HepG2 (cell line): ENCODE data around the gene IER5L. TPM values are rescaled to one million over a fixed set of nuclear protein-coding genes. Genes with fewer than 3 reads are reported as not detected.

Experiments used
- E2F5 ChIP-seq: sonication (generic); formaldehyde crosslinking; conservative IDR thresholded peaks from 2 replicates; pipeline ENCODE4 v1.4.0; 2020; ENCODE audit warnings: missing genetic modification reagents
- FOXC1 ChIP-seq: sonication (generic); formaldehyde crosslinking; IDR thresholded peaks from 2 replicates; pipeline ENCODE4 v1.8.0; 2022; ENCODE audit warnings: mild to moderate bottlenecking, missing genetic modification reagents, borderline replicate concordance
- IRF9 ChIP-seq: sonication (generic); formaldehyde crosslinking; IDR thresholded peaks from 2 replicates; pipeline ENCODE4 v1.8.0; 2022; ENCODE audit warnings: missing genetic modification reagents, mild to moderate bottlenecking, borderline replicate concordance
- IRX3 ChIP-seq: sonication (generic); formaldehyde crosslinking; IDR thresholded peaks from 2 replicates; pipeline ENCODE4 v1.8.1; 2023; ENCODE audit warnings: mild to moderate bottlenecking, low read depth, missing genetic modification reagents, borderline replicate concordance
- NCOR1 ChIP-seq: fragments of 200-600 bp; sonication (generic); IDR thresholded peaks from 2 replicates; pipeline ENCODE4 v1.7.0; 2017; ENCODE audit warnings: antibody characterized with exemption, low read length, borderline replicate concordance
- NFRKB ChIP-seq: fragments of 450-650 bp; IDR thresholded peaks from 2 replicates; pipeline ENCODE4 v1.6.1; 2017
- PRPF4 ChIP-seq: fragments of 200-400 bp; formaldehyde crosslinking; IDR thresholded peaks from 2 replicates; pipeline ENCODE4 v1.6.1; 2016; ENCODE audit warnings: low read length, low read depth; ENCODE audit not compliant: poor library complexity, severe bottlenecking
- SNAPC5 ChIP-seq: sonication (generic); formaldehyde crosslinking; IDR thresholded peaks from 2 replicates; pipeline ENCODE4 v1.8.1; 2023; ENCODE audit warnings: mild to moderate bottlenecking, missing genetic modification reagents, borderline replicate concordance
- ZNF318 ChIP-seq: sonication (generic); formaldehyde crosslinking; IDR thresholded peaks from 2 replicates; pipeline ENCODE4 v1.4.0; 2020; ENCODE audit warnings: mild to moderate bottlenecking, missing genetic modification reagents
- ZNF335 ChIP-seq: sonication (generic); formaldehyde crosslinking; IDR thresholded peaks from 2 replicates; pipeline ENCODE4 v1.4.0; 2020; ENCODE audit warnings: missing genetic modification reagents
- ZNF441 ChIP-seq: sonication (generic); formaldehyde crosslinking; IDR thresholded peaks from 2 replicates; pipeline ENCODE4 v1.7.0; 2021; ENCODE audit warnings: missing genetic modification reagents, borderline replicate concordance
- ZNF766 ChIP-seq: sonication (generic); formaldehyde crosslinking; IDR thresholded peaks from 2 replicates; pipeline ENCODE4 v1.5.0; 2020; ENCODE audit warnings: missing genetic modification reagents, borderline replicate concordance
- polyA plus RNA-seq, 8 experiments: library from polyadenylated mRNA; depleted of rRNA in 3 of 8; stranded (reverse) in 7 of 8; unstranded in 1 of 8; fragments of >200 nt; fragmentation: Illumina TruSeq in 4 of 8; extraction: Trizol in 4 of 8; gene quantifications; 2 replicates each; pipeline versions ENCODE4 v1.2.1 to v1.2.3, GENCODE V29; 2011 to 2016; ENCODE audit warnings: low read depth in 4 of 8, missing spikeins in 1 of 8, mixed read lengths in 1 of 8; ENCODE audit not compliant: insufficient read depth in 1 of 8
- total RNA-seq, 5 experiments: library from RNA; depleted of rRNA; stranded (reverse); fragments of >200 nt; fragmentation: Illumina TruSeq; extraction: Trizol; gene quantifications; 2 replicates each; pipeline ENCODE4 v1.2.3, GENCODE V29; 2016; ENCODE audit warnings: low read depth in 1 of 5

IER5L gene
- total and polyA plus RNA-seq, 2 of the 13 experiments (the other 11 are each of a cell fraction or from before 2014, with no cell fraction given) = 1.8 to 3.3 TPM

- TF ChIP-seq FOXC1 (CRISPR knock-in tag) (no peak), ZNF441 (CRISPR knock-in tag) (no peak), ZNF318 (CRISPR knock-in tag) (no peak), IRF9 (CRISPR knock-in tag) (no peak), IRX3 (CRISPR knock-in tag) (no peak), NCOR1 (no peak), PRPF4 (no peak), SNAPC5 (CRISPR knock-in tag) (0 out of 2 replicates have a peak, but pooled peaks have one; percentile 20), NFRKB (no peak), ZNF335 (CRISPR knock-in tag) (no peak), E2F5 (no peak), ZNF766 (CRISPR knock-in tag) (no peak)
These were observed 2.6 kb downstream of the IER5L start (continued) for GRCh38 chr9:129175515-129175824.
